NCI-H2081 treated with DMSO at 0.1 percent for 48 hours (cell line): ENCODE results near the gene FAM187B.
"Not testable (repeated sequence)": the region's sequence is repeated elsewhere in the genome, so short reads cannot be mapped to it uniquely, and the experiment has no call there.

ENCODE experiments used
- DNase-seq: peaks from one replicate; lab custom pipeline; 2025; lab: John Stamatoyannopoulos, UW

FAM187B gene

DNA sequence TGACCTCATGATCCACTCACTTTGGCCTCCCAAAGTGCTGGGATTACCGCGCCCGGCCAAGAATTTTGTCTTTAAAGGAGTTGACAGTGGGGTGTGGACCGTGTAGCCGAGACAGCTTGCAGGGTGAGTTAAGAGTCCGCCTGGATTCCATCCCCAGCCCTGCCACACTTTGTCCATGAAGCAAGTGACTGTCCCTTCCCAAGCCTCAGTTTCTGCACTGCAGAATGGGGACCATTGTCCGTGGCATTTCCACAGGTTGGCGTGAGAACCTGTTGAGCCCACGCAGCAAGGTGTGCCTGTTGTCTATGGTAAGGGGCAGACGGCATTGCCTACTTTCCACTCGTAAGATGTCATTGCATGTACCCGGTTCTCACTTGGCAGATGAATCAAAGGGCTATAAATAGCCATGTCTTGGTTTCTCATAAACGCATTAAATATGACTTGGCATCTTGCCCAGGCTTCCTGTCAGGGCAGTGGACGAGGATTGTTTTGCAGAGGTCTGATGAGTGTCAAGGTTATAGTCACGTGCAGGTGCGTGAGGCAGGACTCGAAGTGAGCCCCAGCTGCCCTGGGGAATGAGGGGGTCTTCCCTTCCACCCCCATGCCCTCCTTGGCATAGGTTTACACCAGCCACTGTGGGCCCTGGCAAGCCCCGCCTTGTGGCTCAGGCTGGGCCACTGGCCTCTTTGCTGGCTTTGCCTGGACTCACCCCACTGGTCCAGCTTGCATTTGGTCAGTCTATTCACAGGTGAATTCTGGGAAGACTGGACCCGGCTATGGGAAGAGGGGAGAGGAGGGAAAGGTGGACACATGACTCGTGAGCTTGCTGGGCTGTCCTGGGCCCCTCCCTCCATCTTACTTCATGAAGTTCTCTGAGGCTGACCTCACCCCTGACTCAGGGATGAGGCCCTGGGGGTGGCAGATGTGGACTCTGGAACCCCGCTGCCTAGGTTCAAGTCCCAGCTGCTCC, 14.6 kb downstream of the FAM187B start:
- no peak for DNase-seq

GRCh38 chr19:35212241-35212640, 16.3 kb downstream of the FAM187B start:
- DNase-seq: no peak

DNA sequence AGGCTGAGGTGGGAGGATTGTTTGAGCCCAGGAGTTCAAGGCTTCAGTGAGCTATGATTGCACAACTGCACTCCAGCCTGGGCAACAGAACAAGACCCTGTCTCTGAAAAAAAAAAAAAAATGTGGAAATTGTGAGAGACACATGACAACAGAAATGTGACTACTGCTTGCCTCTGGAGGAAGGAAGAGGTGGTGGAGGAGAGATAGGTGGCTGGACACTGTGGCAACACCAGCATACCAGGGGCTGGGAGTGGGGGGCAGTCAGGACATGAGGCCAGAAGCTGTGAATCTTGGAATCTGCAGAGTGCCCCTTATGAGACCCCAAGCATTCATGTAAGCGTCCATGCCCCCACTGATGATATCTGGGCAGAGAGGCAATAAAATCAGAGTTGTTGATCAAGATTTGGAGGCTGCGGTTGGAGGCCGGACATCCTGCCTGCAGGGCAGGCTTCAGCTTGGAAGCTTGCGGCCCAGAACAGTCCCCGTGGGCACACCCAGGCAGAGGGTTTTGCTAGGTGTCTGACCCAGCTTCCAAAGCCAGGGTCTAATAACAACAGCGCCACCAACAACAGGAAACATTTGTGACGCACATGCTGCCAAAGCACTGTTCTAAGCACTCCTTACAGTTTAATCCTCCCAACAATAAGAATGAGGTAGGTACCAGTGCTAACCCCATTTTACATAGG, 16.9 kb downstream of the FAM187B start:
- DNase-seq: no peak

- DNase-seq: no peak
These were observed 18.9 kb downstream of the FAM187B start for GRCh38 chr19:35209646-35210045.

- DNase-seq: no peak
These were observed 20.4 kb downstream of the FAM187B start for GRCh38 chr19:35208121-35208520.

DNA sequence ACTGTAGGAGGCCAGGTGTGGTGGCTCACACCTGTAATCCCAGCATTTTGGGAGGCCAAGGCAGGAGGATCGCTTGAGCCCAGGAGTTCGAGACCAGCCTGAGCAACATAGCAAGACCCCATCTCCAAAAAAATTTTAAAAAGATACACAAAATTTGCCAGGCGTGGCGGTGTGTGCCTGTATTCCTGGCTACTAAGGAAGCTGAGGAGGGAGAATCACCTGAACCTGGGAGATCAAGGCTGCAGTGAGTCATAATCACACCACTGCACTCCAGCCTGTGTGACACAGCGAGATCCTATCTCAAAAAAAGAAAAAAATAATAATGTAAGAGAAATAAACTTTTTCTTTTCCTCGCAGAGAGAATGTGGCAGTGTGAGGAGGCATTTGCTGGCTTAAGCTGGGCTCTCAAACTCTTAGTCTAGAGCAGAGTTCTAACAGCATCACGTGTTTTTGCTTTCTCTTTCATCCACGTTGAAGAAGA, 21.1 kb downstream of the FAM187B start:
- no peak for DNase-seq

GRCh38 chr19:35206855-35207254, 21.7 kb downstream of the FAM187B start:
- no peak for DNase-seq

DNA sequence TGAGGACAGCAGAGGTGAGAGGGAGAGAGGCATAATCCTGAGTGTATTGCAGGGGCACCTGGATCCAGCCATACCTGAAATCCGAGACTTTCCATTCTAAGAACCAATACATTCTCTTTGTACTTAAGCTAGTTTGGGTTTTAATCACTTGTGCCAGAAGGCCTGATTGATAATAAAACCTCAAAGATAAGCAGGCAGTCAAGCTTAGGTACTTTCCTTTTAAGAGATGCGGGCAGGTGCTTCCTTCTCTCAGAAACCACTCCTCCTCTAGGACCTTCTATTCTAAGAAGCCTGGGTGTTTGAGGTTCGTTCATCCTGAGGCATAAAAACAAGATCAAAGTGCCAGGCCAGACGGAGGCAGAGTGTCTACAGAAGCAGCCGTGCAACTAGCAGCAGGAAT, 22.2 kb downstream of the FAM187B start:
- DNase-seq: no peak

DNA sequence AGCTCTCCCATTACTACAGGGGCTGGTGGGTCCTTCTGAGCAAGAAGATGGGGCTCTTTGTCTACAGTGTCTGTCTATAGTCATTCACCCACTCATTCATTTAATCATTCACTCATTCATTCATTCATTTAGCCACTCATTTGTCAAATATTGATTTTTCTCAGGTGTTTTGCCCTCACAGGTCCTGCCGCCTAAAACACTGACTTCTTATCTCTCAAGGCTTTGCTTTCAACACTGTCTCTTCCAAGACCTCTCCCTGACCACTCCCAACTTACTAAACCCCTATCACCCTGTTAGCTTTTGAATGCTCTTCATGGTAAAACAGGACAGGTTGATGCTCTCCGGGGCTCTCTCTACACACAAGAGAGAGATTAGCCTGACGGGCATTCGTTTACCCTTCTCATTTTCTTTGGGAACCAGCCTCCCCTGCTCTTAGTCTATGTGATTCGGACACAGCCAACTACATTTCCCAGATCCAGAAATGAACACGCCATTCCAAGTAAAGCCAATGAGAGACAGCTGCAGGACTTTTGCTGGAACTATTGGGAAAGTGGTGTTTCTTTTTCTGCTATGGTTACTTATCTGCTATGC, 22.7 kb downstream of the FAM187B start:
- DNase-seq: no peak

GRCh38 chr19:35204799-35205732, 23.5 kb downstream of the FAM187B start:
- no peak for DNase-seq

GRCh38 chr19:35202722-35203688, 25.5 kb downstream of the FAM187B start:
- DNase-seq: no peak

GRCh38 chr19:35199481-35199880, 29.1 kb downstream of the FAM187B start:
- no peak for DNase-seq

DNA sequence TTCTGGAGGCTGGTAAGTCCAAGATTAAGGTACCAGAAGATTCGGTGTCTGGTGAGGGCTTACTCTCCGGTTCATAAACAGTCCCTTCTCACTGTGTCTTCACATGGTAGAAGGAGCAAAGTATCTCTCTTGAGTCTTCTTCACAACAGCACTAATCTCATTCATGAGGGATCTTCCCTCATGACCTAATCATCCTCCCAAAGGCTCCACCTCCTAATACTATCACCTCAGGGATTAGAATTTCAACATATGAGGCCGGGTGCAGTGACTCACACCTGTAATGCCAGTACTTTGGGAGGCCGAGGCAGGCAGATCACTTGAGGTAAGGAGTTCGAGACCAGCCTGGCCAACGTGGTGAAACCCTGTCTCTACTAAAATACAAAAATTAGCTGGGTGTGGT, 31.7 kb downstream of the FAM187B start:
- DNase-seq: not testable (repeated sequence)

DNA sequence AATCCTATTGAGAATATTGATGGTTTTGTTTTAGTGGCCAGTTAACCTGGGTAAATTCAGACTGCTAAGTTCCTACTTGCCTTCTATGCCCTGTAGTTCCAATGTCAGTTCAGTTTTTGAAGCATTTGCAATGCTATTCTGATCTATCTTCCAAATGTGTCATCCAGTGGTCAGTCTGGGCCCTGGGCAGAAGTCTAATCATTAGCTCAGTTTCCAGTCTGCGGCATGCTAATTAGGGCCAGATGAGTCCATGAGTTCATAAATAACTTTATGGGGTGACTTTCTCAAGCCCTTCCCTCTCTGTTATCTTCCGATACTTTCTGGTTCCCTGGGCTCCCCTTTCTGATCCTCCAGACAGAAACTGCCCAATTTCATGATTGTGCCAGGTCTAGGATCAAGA, 32.7 kb downstream of the FAM187B start:
- DNase-seq: no peak

DNA sequence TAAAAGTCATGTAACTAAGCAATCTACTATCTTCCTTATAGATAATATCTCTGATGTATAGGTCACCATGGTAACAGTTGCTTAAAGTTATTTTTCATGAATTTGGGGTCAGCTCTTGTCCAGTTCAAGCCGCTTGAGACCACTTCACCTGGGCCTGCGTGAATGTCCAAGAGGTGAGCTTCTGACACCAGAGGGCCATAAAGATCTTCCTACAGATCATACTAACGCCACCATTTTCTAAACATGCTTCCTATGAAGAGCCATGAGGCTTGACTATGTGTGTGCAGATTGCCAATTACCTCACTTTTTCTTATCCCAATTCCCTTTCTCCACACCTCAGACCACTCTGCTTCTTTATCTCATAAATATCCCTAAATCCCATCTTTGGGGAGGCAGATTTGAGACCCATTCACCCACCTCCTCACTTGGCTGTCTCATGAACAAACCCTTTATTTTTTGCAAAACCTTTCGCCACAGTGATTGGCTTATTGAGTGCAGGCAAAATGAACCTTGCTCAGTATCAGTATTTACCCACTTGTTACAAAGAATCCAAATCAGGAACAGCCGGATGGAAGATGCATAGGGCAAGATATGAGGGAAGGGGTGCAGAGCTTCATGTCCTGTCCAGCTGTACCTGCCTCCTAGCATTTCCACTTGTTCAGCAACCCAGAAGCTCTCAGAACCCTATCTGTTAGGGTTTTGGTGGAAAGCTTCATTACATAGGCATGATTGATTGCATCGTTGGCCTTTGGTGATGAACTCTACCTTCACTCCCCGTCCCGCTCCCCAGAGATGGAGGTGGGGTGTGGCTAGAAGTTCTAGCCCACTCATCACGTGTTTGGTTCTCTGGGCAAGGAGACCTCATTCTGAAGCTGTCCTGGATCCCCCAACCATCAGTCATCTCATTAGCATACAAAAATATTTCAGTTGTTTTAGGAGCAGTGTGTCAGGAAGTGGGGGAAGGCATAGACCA, 34.2 kb downstream of the FAM187B start:
- DNase-seq: no peak

- no peak for DNase-seq
These were observed 43.7 kb downstream of the FAM187B start for GRCh38 chr19:35184884-35185283.

DNA sequence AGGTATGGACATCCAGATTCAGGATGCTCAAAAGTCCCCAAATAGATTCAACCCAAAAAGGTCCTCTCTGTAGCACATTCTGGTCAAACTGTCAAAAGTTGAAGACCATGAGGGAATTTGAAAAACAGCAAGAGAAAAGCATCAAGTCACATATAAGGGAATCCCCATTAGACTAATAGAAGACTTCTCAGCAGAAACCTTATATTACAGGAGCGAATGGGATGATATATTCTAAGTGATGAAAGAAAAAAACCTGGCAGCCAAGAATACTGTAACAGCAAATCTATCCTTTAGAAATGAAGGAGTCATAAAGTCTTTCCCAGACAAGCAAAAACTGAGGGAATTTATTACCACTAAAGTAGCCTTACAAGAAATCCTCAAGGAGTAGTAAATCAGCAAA, 44.3 kb downstream of the FAM187B start:
- DNase-seq: no peak

- DNase-seq: no peak
These were observed 47.2 kb downstream of the FAM187B start for GRCh38 chr19:35181387-35181786.

GRCh38 chr19:35179830-35180229, 48.7 kb downstream of the FAM187B start:
- no peak for DNase-seq
